ENCODE data around the gene PPP1R12C. TPM values are rescaled to one million over a fixed set of nuclear protein-coding genes. Genes with fewer than 3 reads are reported as not detected.
A peak's percentile ranks its signal among the peaks of the same experiment; 100 is the strongest.

The PPP1R12C gene
- polyA plus RNA-seq, 4 donors, result 56.8 to 120 (median 69.6) TPM

DNA sequence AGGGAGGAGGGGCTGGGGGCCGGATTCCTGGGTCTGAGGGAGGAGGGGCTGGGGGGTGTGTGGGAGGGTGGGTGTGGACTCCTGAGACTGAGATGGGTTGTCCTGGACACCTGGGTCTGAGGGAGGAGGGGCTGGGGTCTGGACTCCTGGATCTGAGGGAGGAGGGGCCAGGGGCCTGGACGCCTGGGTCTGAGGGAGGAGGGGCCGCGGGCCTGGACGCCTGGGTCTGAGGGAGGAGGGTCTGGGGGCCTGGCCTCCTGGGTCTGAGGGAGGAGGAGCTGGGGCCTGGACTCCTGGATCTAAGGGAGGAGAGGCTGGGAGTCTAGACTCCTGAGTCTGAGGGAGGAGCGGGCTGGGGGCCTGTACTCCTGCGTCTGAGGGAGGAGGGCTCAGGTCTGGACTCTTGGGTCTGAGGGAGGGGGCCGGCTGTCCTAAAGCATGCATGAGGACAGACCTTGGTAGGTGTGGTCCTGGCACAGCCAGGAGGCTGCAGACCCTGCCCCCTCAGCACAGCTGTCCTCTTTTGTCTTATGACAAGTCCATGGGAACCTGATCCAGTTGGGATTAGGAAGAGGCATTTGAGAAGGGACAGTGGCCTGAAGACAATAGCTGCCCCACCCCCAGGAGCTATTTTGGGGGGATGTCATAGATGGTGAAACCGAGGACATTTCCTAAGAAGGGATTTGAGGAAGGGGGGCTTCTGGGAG, 30.3 kb upstream of the PPP1R12C start:
- DNase-seq (ENCODE audit: low read depth in 4 of 4, low spot score in 3 of 4), result no peak

GRCh38 chr19:55146705-55147273, 29.4 kb upstream of the PPP1R12C start:
- no peak for DNase-seq (ENCODE audit: low read depth in 4 of 4, low spot score in 3 of 4)

GRCh38 chr19:55146078-55146704, 28.8 kb upstream of the PPP1R12C start:
- no peak for DNase-seq (ENCODE audit: low read depth in 4 of 4, low spot score in 3 of 4)

GRCh38 chr19:55145232-55145631, 27.8 kb upstream of the PPP1R12C start:
- DNase-seq (ENCODE audit: low read depth in 4 of 4, low spot score in 3 of 4), result no peak

DNA sequence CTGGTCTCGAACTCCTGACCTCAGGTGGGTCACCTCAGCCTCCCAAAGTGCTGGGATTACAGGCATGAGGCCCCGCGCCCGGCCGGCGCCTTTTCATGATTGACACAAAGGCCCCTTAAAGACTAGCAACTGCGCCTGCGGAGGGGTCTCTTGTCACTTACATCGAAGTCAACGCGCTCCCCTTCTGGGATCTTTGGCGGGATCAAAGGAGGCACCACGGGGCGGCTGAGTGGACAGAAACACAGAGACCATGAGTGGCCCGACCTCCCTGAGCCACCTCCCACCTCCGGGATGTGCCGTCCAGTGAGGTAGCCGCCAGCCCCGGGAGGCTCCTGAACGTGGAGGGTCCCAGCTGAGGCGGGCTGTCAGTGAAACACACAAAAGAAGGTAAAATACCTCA, 24.3 kb upstream of the PPP1R12C start:
- DNase-seq (ENCODE audit: low read depth in 4 of 4, low spot score in 3 of 4), result no peak

DNA sequence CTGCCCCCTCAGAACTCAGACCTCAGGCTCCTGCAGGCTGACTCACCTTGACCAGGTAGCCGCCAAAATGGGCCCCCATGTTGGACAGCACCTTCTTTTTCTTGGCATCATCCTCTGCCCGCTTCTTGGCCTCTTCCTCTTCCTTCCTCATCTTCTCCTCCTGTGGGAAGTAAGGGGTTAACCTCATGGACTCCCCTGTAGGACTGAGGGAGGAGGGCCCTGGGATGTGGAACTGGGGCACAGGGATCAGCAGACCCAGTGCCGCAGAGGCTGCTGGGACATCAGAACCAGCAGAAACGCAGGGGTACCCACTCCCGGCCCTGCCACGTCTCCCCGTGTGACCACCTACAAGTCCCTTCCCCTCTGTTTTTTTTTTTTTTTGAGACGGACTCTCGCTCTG, 20.5 kb upstream of the PPP1R12C start:
- no peak for DNase-seq (ENCODE audit: low read depth in 4 of 4, low spot score in 3 of 4)

DNA sequence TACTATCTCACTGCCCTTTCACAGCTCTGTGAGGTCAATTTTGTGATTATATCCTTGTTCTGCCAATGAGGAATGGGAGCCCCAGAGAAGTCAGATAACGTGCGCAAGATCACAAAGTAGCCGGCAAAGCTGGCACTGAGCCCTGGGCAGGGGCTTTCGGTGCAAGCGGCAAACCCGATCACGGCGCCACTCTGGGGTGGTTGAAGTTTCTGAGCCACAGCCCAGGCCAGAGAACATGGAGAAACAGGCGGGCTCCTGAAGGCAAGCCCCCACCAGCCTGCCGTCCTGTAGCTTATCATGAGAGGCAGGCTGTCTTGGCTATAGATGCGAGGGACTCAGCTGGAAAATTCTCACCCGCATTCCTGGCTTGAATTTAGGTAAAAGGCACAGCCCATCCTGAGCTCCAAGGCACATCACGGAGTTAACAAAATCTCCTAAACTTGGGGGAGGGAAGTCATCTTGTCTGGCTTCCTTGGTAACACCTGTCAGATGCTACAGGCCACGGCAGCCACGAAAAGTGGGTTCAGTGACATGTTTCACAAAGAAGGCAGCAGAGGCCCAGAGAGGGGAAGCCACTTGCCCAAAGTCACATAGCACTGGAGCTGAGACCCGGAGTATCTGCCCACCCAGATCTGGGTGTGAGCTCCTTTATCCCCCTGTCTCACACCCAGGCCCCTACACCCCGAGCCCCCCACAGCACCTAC, 19.1 kb upstream of the PPP1R12C start:
- no peak for DNase-seq (ENCODE audit: low read depth in 4 of 4, low spot score in 3 of 4)

DNA sequence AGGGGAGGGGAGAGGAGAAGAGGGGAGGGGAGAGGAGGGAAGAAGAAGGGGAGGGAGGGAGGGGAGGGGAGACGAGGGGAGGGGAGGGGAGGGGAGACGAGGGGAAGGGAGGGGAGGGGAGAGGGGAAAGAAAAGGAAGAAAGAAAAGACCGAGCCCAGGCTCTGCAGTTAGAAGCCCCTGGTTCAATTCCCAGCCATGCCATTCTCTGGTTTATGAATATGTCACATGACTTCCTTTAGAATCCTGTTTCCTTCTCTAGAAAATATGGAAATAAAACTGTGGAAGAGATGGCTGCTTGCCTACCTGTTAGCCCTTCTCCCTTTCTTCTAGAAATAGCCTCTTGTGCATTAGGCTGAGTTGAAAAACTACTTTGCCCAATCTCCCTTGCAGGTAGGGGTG, 17.3 kb upstream of the PPP1R12C start:
- no peak for DNase-seq (ENCODE audit: low read depth in 4 of 4, low spot score in 3 of 4)

GRCh38 chr19:55133639-55134444, 16.4 kb upstream of the PPP1R12C start:
- DNase-seq (ENCODE audit: low read depth in 4 of 4, low spot score in 3 of 4), result no peak

DNA sequence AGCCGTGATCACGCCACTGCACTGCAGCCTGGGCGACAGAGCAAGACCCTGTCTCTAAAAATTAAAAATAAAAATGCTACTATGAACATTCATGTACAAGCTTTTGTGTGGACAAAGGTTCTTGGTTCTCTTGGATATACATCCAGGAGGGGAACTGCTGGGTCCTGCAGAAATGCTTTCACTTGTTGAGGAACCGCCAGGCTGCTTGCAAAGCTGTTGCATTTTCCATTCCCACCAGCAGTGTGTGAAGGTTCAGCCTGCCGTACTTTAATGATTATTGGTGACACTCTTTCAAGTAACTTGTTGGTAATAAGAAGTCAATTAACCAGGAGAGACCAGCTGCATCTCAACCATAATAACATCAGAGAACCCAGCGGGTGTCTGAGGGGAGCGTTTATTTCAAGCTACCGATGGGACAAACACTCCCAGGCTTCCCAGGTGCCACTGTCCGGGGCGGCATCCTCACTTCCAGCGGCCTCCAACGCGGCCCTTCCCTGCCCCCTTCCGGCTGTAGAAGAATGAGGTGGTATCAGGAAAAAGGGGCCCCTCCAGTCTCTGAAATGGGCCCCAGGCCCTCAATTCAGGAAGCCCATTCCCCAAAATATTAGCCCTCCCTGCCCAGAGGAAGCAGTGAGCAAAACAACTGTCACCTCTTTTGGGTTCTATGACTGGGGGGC, 15.2 kb upstream of the PPP1R12C start:
- DNase-seq (ENCODE audit: low read depth in 4 of 4, low spot score in 3 of 4), result no peak

DNA sequence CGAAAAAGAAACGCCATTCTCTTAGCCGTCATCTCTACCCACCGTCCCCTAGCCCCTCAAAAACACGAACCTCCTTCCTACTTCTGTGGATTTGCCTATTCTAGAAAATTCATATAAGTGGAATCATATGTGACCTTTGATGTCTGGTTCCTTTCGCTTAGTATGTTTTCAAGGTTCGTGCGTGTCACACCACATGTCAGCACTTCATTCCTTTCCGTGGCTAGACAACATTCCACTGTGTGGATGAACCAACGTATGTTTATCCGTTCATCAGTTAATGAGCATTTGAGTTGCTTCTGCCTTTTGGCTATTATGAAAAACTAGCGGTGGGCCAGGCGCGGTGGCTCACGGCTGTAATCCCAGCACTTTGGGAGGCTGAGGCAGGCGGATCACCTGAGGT, 14.0 kb upstream of the PPP1R12C start:
- DNase-seq (ENCODE audit: low read depth in 4 of 4, low spot score in 3 of 4), result no peak

DNA sequence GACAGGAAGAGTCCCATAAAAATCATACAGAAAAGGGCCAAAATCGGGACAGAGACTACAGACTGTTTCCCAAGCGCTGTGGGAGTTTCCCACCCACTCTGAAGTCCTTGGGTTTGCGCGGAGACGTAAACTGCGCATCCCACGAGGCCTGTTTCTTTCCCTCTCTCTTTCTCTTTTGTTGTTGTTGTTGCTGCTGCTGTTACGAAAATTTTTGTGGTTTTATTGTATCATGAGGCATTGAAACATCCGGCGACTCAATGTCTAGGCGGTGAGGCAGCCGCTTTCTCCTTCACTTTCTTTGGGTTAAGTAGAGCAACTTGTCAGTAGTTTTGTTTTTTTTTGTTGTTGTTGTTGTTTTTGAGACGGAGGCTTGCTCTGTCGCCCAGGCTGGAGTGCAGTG, 1.6 kb upstream of the PPP1R12C start:
- DNase-seq (ENCODE audit: low read depth in 4 of 4, low spot score in 3 of 4), result no peak

DNA sequence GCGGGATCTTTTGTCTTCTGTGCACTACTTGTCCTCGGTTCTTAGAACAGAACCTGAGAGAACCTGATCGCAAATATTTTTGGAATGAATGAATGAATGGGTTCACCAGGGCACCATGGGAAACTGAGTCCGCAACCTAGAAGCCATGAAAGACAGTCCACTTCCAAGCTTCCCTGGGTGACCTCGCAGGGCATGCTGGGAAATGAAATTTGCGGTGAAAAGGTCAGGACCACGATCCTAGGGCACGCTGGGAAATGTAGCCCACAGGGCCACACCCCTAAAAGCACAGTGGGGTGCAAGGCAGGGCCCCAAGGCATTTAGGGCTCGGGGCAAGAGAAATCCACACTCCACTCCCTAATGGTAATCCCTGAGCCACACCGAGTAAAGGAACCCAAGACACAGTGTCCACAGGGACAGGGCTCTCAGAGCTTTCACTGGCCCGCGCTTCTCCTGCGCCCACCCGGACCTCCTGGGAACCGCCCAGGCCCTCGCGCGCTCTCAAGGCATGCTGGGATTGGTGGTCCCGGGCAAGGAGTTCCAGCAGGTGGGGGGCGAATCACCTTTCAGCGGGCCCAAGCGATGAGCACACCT, 1.1 kb upstream of the PPP1R12C start:
- no peak for DNase-seq (ENCODE audit: low read depth in 4 of 4, low spot score in 3 of 4)

- DNase-seq (ENCODE audit: low read depth in 4 of 4, low spot score in 3 of 4), result peak; percentile 95 to 97 (median 96)
Observed at GRCh38 chr19:55117663-55118391, 390 bp upstream of the PPP1R12C start.

DNA sequence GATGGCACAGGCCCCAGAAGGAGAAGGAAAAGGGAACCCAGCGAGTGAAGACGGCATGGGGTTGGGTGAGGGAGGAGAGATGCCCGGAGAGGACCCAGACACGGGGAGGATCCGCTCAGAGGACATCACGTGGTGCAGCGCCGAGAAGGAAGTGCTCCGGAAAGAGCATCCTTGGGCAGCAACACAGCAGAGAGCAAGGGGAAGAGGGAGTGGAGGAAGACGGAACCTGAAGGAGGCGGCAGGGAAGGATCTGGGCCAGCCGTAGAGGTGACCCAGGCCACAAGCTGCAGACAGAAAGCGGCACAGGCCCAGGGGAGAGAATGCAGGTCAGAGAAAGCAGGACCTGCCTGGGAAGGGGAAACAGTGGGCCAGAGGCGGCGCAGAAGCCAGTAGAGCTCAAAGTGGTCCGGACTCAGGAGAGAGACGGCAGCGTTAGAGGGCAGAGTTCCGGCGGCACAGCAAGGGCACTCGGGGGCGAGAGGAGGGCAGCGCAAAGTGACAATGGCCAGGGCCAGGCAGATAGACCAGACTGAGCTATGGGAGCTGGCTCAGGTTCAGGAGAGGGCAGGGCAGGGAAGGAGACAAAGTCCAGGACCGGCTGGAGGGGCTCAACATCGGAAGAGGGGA, 1.1 kb downstream of the PPP1R12C start:
- no peak for DNase-seq (ENCODE audit: low read depth in 4 of 4, low spot score in 3 of 4)

GRCh38 chr19:55115446-55116065, 1.9 kb downstream of the PPP1R12C start:
- no peak for DNase-seq (ENCODE audit: low read depth in 4 of 4, low spot score in 3 of 4)

GRCh38 chr19:55114566-55115145, 2.8 kb downstream of the PPP1R12C start:
- DNase-seq (ENCODE audit: low read depth in 4 of 4, low spot score in 3 of 4), result no peak

GRCh38 chr19:55113570-55114039, 3.8 kb downstream of the PPP1R12C start:
- DNase-seq (ENCODE audit: low read depth in 4 of 4, low spot score in 3 of 4), result peak; percentile 62 to 85 (median 76)

Data from left renal pelvis (tissue), 4 donors.